Measurements from ENCODE around the gene SLC35G3. TPM values are rescaled to one million over a fixed set of nuclear protein-coding genes. Genes with fewer than 3 reads are reported as not detected.

The SLC35G3 gene
- total and polyA plus RNA-seq, 2 of the 8 experiments (the other 6 are each of a cell fraction or from before 2014, with no cell fraction given): not detected

- TF ChIP-seq ATF2 (IDR thresholded peaks at IDR 0.05; ENCODE audit: low read length) (no peak), SUZ12 (IDR thresholded peaks at IDR 0.05; ENCODE audit: low read length) (no peak), RXRA (IDR thresholded peaks at IDR 0.05; ENCODE audit: insufficient read depth, low read depth, low read length) (no peak)
Measured at GRCh38 chr17:35161281-35161761, 32.9 kb downstream of the SLC35G3 start (continued).
